ENCODE results near the gene PAMR1.

PAMR1 gene

DNA sequence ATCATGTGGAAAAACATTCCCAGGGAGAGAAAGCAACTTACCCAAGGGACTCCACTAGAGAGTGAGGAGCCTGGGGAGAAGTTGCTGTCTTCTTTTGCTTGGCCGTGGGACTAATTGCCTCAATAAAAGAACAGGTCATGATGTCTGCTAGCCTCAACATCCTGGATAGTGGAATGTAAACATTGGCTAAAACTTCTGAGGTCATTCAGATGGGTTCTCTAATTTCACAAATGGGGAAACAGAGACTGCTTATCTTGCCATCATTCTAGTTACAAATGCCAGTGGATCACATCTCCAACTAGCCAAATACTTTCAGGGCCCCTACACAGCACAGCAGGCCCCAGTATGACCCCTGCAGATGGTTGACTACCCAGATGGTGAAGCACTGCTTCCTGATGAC, 28.4 kb upstream of the PAMR1 start:
- TF ChIP-seq RAD21 (IDR thresholded peaks at IDR 0.05; ENCODE audit: low read depth) (no peak), ZBTB7A (IDR thresholded peaks at IDR 0.05; ENCODE audit: low read depth) (no peak), FOXM1 (IDR thresholded peaks at IDR 0.05; ENCODE audit: borderline replicate concordance, low read depth) (no peak), TAF1 (IDR thresholded peaks at IDR 0.05; ENCODE audit: low read depth) (no peak), TCF12 (IDR thresholded peaks at IDR 0.05; ENCODE audit: low read depth) (no peak), YY1 (IDR thresholded peaks at IDR 0.05; ENCODE audit: low read depth) (no peak), EGR1 (IDR thresholded peaks at IDR 0.05) (no peak), CEBPB (IDR thresholded peaks at IDR 0.05) (no peak), NFIC (IDR thresholded peaks at IDR 0.05) (no peak), CREB1 (IDR thresholded peaks at IDR 0.05; ENCODE audit: low read depth) (no peak), TEAD4 (IDR thresholded peaks at IDR 0.05) (no peak), EP300 (IDR thresholded peaks at IDR 0.05; ENCODE audit: borderline replicate concordance) (no peak)
- TF ChIP-seq, protein P1, sequence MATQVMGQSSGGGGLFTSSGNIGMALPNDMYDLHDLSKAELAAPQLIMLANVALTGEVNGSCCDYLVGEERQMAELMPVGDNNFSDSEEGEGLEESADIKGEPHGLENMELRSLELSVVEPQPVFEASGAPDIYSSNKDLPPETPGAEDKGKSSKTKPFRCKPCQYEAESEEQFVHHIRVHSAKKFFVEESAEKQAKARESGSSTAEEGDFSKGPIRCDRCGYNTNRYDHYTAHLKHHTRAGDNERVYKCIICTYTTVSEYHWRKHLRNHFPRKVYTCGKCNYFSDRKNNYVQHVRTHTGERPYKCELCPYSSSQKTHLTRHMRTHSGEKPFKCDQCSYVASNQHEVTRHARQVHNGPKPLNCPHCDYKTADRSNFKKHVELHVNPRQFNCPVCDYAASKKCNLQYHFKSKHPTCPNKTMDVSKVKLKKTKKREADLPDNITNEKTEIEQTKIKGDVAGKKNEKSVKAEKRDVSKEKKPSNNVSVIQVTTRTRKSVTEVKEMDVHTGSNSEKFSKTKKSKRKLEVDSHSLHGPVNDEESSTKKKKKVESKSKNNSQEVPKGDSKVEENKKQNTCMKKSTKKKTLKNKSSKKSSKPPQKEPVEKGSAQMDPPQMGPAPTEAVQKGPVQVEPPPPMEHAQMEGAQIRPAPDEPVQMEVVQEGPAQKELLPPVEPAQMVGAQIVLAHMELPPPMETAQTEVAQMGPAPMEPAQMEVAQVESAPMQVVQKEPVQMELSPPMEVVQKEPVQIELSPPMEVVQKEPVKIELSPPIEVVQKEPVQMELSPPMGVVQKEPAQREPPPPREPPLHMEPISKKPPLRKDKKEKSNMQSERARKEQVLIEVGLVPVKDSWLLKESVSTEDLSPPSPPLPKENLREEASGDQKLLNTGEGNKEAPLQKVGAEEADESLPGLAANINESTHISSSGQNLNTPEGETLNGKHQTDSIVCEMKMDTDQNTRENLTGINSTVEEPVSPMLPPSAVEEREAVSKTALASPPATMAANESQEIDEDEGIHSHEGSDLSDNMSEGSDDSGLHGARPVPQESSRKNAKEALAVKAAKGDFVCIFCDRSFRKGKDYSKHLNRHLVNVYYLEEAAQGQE (IDR thresholded peaks at IDR 0.05; ENCODE audit: low read depth): no peak
- TF ChIP-seq, protein P2, sequence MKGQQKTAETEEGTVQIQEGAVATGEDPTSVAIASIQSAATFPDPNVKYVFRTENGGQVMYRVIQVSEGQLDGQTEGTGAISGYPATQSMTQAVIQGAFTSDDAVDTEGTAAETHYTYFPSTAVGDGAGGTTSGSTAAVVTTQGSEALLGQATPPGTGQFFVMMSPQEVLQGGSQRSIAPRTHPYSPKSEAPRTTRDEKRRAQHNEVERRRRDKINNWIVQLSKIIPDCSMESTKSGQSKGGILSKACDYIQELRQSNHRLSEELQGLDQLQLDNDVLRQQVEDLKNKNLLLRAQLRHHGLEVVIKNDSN (IDR thresholded peaks at IDR 0.05): no peak
- TF ChIP-seq, protein P3, sequence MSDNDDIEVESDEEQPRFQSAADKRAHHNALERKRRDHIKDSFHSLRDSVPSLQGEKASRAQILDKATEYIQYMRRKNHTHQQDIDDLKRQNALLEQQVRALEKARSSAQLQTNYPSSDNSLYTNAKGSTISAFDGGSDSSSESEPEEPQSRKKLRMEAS (IDR thresholded peaks at IDR 0.05): no peak

DNA sequence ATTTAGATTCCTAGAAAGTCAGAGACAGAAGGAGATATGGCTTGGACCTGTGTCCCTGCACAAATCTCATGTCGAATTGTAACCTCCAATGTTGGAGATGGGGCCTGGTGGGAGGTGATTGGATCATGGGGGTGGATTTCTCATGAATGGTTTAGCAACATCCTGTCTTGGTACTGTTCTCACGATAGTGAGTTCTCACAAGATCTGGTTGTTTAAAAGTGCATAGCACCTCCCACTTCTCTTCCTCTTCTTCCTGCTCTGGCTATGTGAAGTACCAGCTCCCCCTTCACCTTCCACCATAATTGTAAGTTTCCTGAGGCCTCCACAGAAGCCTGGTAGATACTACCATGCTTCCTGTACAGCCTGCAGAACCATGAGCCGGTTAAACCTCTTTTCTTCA, 27.6 kb upstream of the PAMR1 start:
- TF ChIP-seq RAD21 (IDR thresholded peaks at IDR 0.05; ENCODE audit: low read depth) (no peak), ZBTB7A (IDR thresholded peaks at IDR 0.05; ENCODE audit: low read depth) (no peak)

DNA sequence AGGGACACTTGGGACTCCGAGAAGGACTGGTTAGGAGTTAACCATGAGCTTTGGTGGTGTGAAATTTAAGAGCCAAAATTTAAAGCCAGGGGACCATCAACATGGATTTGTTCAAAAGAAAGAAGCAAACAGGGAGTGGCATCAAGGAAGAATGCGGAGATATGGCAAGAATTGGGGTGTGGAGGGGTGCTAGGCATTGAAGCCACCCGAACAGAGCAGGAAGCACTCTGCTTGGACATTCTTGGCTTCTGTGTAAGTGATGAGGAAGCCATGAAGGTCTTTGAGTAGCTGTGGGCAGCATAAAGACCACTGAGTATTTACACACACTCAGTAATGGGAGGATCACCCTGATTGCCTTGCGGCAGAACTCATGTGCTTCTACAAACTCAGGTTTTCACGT, 27.2 kb upstream of the PAMR1 start:
- TF ChIP-seq NFIC (IDR thresholded peaks at IDR 0.05): no peak
- TF ChIP-seq CREB1 (IDR thresholded peaks at IDR 0.05; ENCODE audit: low read depth): no peak
- TF ChIP-seq EGR1 (IDR thresholded peaks at IDR 0.05): no peak
- TF ChIP-seq RAD21 (IDR thresholded peaks at IDR 0.05; ENCODE audit: low read depth): no peak
- TF ChIP-seq, protein P2 (IDR thresholded peaks at IDR 0.05): no peak
- TF ChIP-seq YY1 (IDR thresholded peaks at IDR 0.05; ENCODE audit: low read depth): no peak
- TF ChIP-seq TAF1 (IDR thresholded peaks at IDR 0.05; ENCODE audit: low read depth): no peak
- TF ChIP-seq ZBTB7A (IDR thresholded peaks at IDR 0.05; ENCODE audit: low read depth): no peak

DNA sequence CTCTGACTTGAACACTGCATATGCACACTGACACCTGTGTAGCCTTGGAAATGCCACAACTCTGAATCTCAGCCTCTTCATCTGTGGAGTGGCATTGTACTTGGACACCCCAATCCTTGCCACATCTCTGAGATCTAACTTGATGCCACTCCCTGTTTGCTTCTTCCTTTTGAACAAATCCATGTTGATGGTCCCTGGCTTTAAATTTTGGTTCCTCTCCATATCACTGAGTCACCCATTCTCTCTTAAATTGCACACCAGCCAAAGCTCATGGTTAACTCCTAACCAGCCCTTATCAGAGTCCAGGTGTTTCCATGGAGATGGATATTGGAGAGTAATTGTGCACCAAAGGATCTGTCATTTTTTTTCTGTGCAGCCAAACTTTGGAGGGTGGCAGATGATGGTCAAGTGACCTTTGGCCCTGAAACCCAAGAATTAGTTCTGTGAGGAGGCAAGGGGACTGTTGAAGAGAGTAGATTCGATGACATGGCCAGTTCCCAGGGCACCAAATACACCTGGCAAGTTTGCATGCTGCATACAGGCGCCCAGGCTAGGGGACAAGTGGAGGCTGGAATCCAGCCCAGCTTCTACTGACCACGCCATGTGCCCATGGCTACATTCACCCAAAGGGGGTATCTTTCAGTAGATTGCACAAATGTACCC, 25.1 kb upstream of the PAMR1 start:
- TF ChIP-seq ZBTB7A (IDR thresholded peaks at IDR 0.05; ENCODE audit: low read depth): no peak
- TF ChIP-seq CREB1 (IDR thresholded peaks at IDR 0.05; ENCODE audit: low read depth): no peak
- TF ChIP-seq, protein P2 (IDR thresholded peaks at IDR 0.05): no peak
- TF ChIP-seq FOXM1 (IDR thresholded peaks at IDR 0.05; ENCODE audit: borderline replicate concordance, low read depth): no peak
- TF ChIP-seq, protein P1 (IDR thresholded peaks at IDR 0.05; ENCODE audit: low read depth): no peak
- no peak for TF ChIP-seq TCF12 (IDR thresholded peaks at IDR 0.05; ENCODE audit: low read depth)
- no peak for TF ChIP-seq CEBPB (IDR thresholded peaks at IDR 0.05)
- no peak for TF ChIP-seq EP300 (IDR thresholded peaks at IDR 0.05; ENCODE audit: borderline replicate concordance)
- TF ChIP-seq TEAD4 (IDR thresholded peaks at IDR 0.05): no peak
- TF ChIP-seq TAF1 (IDR thresholded peaks at IDR 0.05; ENCODE audit: low read depth): no peak
- TF ChIP-seq, protein P3 (IDR thresholded peaks at IDR 0.05): no peak

DNA sequence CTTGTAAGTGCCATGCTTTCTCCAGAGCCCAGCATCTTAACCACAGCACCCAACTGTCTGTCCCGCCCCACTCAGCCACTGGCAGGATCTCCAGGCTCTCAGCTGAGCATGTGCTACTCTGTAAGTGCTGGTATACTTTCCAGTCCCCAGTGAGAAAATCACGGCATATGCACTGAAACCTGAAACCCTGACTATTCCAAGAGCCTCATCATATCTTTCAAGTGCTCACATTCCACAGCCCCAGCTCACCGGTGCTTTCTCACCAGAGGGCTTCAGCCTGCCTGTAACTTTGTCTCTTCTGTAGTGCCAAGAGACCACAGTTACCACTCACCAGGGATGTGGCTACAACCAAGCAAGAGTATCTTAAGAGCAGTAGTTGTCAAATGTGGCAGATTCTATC, 24.4 kb upstream of the PAMR1 start:
- TF ChIP-seq TAF1 (IDR thresholded peaks at IDR 0.05; ENCODE audit: low read depth) (no peak), TCF12 (IDR thresholded peaks at IDR 0.05; ENCODE audit: low read depth) (peak; percentile 30; the same call in 1 of the 2 replicates), CEBPB (IDR thresholded peaks at IDR 0.05) (no peak), ZBTB7A (IDR thresholded peaks at IDR 0.05; ENCODE audit: low read depth) (no peak), EP300 (IDR thresholded peaks at IDR 0.05; ENCODE audit: borderline replicate concordance) (no peak), TEAD4 (IDR thresholded peaks at IDR 0.05) (peak; percentile 62), CREB1 (IDR thresholded peaks at IDR 0.05; ENCODE audit: low read depth) (no peak)
- TF ChIP-seq, protein P1 (IDR thresholded peaks at IDR 0.05; ENCODE audit: low read depth): no peak
- TF ChIP-seq, protein P3 (IDR thresholded peaks at IDR 0.05): no peak
- TF ChIP-seq, protein P2 (IDR thresholded peaks at IDR 0.05): no peak
